K562 (cell line): ENCODE measurements around the gene TECPR2. TPM values are rescaled to one million over a fixed set of nuclear protein-coding genes. Genes with fewer than 3 reads are reported as not detected.

Experiments used
- ATAC-seq: fragments of 200-7000 bp; cut with Tn5 transposase; 3 replicates; pipeline ENCODE4 v1.9.1; 2020; ENCODE audit warnings: moderate library complexity
- BruUV-seq: library from RNA; stranded (reverse); fragments of 400-500 nt; replicated peaks from 2 replicates; lab custom pipeline; 2021; lab: Mats Ljungman, UMichigan
- CTCF ChIA-PET: fragments of 300-600 bp; formaldehyde crosslinking; extraction: SDS; loops from one replicate; lab custom pipeline; 2021; ENCODE audit warnings: low intra/inter-chr PET ratio; lab: Yijun Ruan, JAX
- POLR2A ChIA-PET: fragments of 300-600, 350-650 bp; sonication (Branson Sonifier 250); formaldehyde crosslinking; extraction: SDS; loops from one replicate; lab custom pipeline; 2021; ENCODE audit warnings: antibody characterized with exemption, inconsistent platforms; lab: Yijun Ruan, JAX
- DNase-seq, 4 experiments: peaks; one replicate each; pipeline versions ENCODE4 v3.0.0 to v3.0.0-alpha.2; 2011 to 2018; ENCODE audit warnings: low spot score in 3 of 4, mixed read lengths in 3 of 4; ENCODE audit errors: extremely low read depth in 1 of 4
- FAIRE-seq: peaks from 2 replicates; lab custom pipeline; 2011; peaks lifted over from hg19 to GRCh38; lab: Jason Lieb, UNC
- H2AFZ ChIP-seq: 2 replicates; pipeline ENCODE4 v1.6.0; 2011; ENCODE audit warnings: low read depth, low read length, control low read depth, inconsistent platforms
- H3K27ac ChIP-seq: fragments of 200-600 bp; 3 replicates; pipeline ENCODE4 v1.8.0; 2011; ENCODE audit warnings: low read depth, mild to moderate bottlenecking, control low read depth, inconsistent platforms, low read length, moderate library complexity, mixed read lengths; ENCODE audit errors: extremely low read depth
- H3K27me3 ChIP-seq, 2 experiments: fragments of 300-600 bp in 1 of 2; 2 replicates in 1 of 2; 3 replicates in 1 of 2; pipeline versions ENCODE4 v1.6.0 to v1.8.0; 2011; ENCODE audit warnings: inconsistent platforms in 2 of 2, low read length in 2 of 2, mild to moderate bottlenecking in 1 of 2, mixed read lengths in 1 of 2, moderate library complexity in 1 of 2; ENCODE audit not compliant: control insufficient read depth in 2 of 2, insufficient read depth in 2 of 2
- H3K36me3 ChIP-seq: fragments of 300-600 bp; 3 replicates; pipeline ENCODE4 v1.8.0; 2011; ENCODE audit warnings: mild to moderate bottlenecking, low read length, inconsistent platforms; ENCODE audit not compliant: control insufficient read depth, insufficient read depth
- H3K4me1 ChIP-seq, 2 experiments: fragments of 200-600 bp in 1 of 2; replicated peaks in 1 of 2; 2 replicates in 1 of 2; 3 replicates in 1 of 2; pipeline versions ENCODE4 v1.5.1 to v1.8.0; 2011; ENCODE audit warnings: inconsistent platforms in 2 of 2, low read length in 2 of 2, mild to moderate bottlenecking in 1 of 2, mixed read lengths in 1 of 2, moderate library complexity in 1 of 2; ENCODE audit not compliant: control insufficient read depth in 2 of 2, insufficient read depth in 2 of 2
- H3K4me2 ChIP-seq: 2 replicates; pipeline ENCODE4 v1.6.1; 2011; ENCODE audit warnings: low read length, control low read depth, inconsistent platforms, mixed read lengths; ENCODE audit not compliant: insufficient read depth
- H3K4me3 ChIP-seq: fragments of 200-600 bp; sonication (generic), shearing (Covaris generic); 2 replicates; pipeline ENCODE4 v1.5.1; 2016; ENCODE audit warnings: control low read depth, inconsistent platforms
- H3K79me2 ChIP-seq: fragments of 200-600 bp; 3 replicates; pipeline ENCODE4 v1.8.0; 2011; ENCODE audit warnings: low read length, inconsistent platforms; ENCODE audit not compliant: control insufficient read depth, insufficient read depth
- H3K9ac ChIP-seq, 2 experiments: 2 replicates each; pipeline versions ENCODE4 v1.6.0 to v1.6.1; 2011; ENCODE audit warnings: low read depth in 2 of 2, low read length in 2 of 2, control low read depth in 1 of 2, inconsistent platforms in 1 of 2, mild to moderate bottlenecking in 1 of 2, mixed read lengths in 1 of 2; ENCODE audit not compliant: insufficient read depth in 1 of 2
- H3K9me1 ChIP-seq: one replicate; pipeline ENCODE4 v1.6.0; 2011; ENCODE audit warnings: inconsistent platforms, mild to moderate bottlenecking, low read length, moderate library complexity; ENCODE audit not compliant: control insufficient read depth, insufficient read depth
- H3K9me3 ChIP-seq: replicated peaks from 2 replicates; pipeline ENCODE4 v1.5.1; 2011; ENCODE audit warnings: low read depth, low read length, inconsistent platforms; ENCODE audit not compliant: control insufficient read depth, insufficient read depth
- H4K20me1 ChIP-seq: replicated peaks from 2 replicates; pipeline ENCODE4 v1.6.1; 2011; ENCODE audit warnings: low read length, inconsistent platforms, mixed read lengths; ENCODE audit not compliant: control insufficient read depth, insufficient read depth
- CAMTA2 ChIP-seq: fragments of 250-450 bp; sonication (Bioruptor Pico); conservative IDR thresholded peaks from 2 replicates; pipeline ENCODE4 v1.5.1; 2022
- GTF2A2 ChIP-seq: IDR thresholded peaks from 2 replicates; pipeline ENCODE4 v1.6.1; 2016; ENCODE audit warnings: mild to moderate bottlenecking, missing genetic modification characterization, missing compliant biosample characterization
- ILK ChIP-seq: fragments of 450-650 bp; IDR thresholded peaks from 2 replicates; pipeline ENCODE4 v1.6.1; 2016; ENCODE audit warnings: missing genetic modification characterization, low read depth, mild to moderate bottlenecking, missing compliant biosample characterization, moderate library complexity, borderline replicate concordance
- SMARCA5 ChIP-seq: fragments of 450-650 bp; IDR thresholded peaks from 2 replicates; pipeline ENCODE4 v1.6.1; 2016
- SREBF2 ChIP-seq: sonication (generic); formaldehyde crosslinking; IDR thresholded peaks from 2 replicates; pipeline ENCODE4 v1.4.0; 2020; ENCODE audit warnings: mild to moderate bottlenecking, missing genetic modification reagents
- ZBTB7A ChIP-seq: IDR thresholded peaks from 2 replicates; pipeline ENCODE4 v1.6.1; 2011; ENCODE audit warnings: low read depth, mild to moderate bottlenecking, low read length, moderate library complexity, borderline replicate concordance; ENCODE audit not compliant: control insufficient read depth
- ZNF124 ChIP-seq: sonication (generic); formaldehyde crosslinking; IDR thresholded peaks from 2 replicates; pipeline ENCODE4 v1.8.1; 2022; ENCODE audit warnings: missing genetic modification reagents
- ZNF224 ChIP-seq: sonication (generic); formaldehyde crosslinking; IDR thresholded peaks from 2 replicates; pipeline ENCODE4 v1.8.0; 2022; ENCODE audit warnings: mild to moderate bottlenecking, missing genetic modification reagents
- ZNF263 ChIP-seq: sonication (generic); formaldehyde crosslinking; IDR thresholded peaks from 2 replicates; pipeline ENCODE4 v1.8.0; 2022; ENCODE audit warnings: mild to moderate bottlenecking, missing genetic modification reagents, borderline replicate concordance
- ZNF282 ChIP-seq: sonication (generic); formaldehyde crosslinking; IDR thresholded peaks from 2 replicates; pipeline ENCODE4 v1.8.1; 2023; ENCODE audit warnings: missing genetic modification reagents
- ZNF583 ChIP-seq: fragments of 250-450 bp; sonication (Bioruptor Pico); IDR thresholded peaks from 2 replicates; pipeline ENCODE4 v1.4.0; 2020
- ZNF766 ChIP-seq: fragments of 200-800 bp; sonication (Bioruptor generic); conservative IDR thresholded peaks from 2 replicates; pipeline ENCODE4 v1.6.1; 2016; ENCODE audit warnings: missing genetic modification characterization, missing compliant biosample characterization
- WGBS: fragments of 100-300 bp; shearing (Covaris generic); methylation state at CpG from one replicate; pipeline ENCODE4 v1.1.6; 2016; ENCODE audit warnings: low coverage, mixed read lengths; ENCODE audit not compliant: insufficient coverage; ENCODE audit errors: missing lambda C conversion rate; 5-methylcytosine and 5-hydroxymethylcytosine counted together
- in situ Hi-C: fragments of 300-500 bp; cut with MboI; formaldehyde crosslinking; loops from 4 replicates; pipeline ENCODE4 v1.15.0; 2018; ENCODE audit warnings: inconsistent platforms, mixed read lengths
- intact Hi-C: fragments of 100-400 bp; cut with micrococcal nuclease; formaldehyde crosslinking; loops from 2 replicates; pipeline ENCODE4 v1.14.2; 2022
- polyA plus RNA-seq, 8 experiments: library from polyadenylated mRNA; depleted of rRNA in 4 of 8; stranded (reverse) in 5 of 8; unstranded in 3 of 8; fragments of >200 nt; fragmentation: Nextera tagmentation in 2 of 8; fragmentation: Illumina TruSeq in 1 of 8; extraction: Ambion mirVana in 2 of 8; extraction: Trizol in 1 of 8; gene quantifications; 2 replicates each; pipeline versions ENCODE4 v1.2.1 to v1.2.3, GENCODE V29; 2011 to 2014; ENCODE audit warnings: inconsistent platforms in 1 of 8, missing spikeins in 1 of 8
- total RNA-seq, 7 experiments: library from RNA; depleted of rRNA in 6 of 7; stranded (reverse); fragments of >200 nt in 6 of 7; fragmentation: Illumina TruSeq in 2 of 7; extraction: Trizol in 2 of 7; gene quantifications; 2 replicates each; pipeline versions ENCODE4 v1.2.1 to v1.2.3, GENCODE V29; 2011 to 2021; ENCODE audit warnings: low replicate concordance in 1 of 7
- TF ChIP-seq, protein P1 (sequence below): fragments of 450-650 bp; IDR thresholded peaks from 2 replicates; pipeline ENCODE4 v1.6.1; 2017; ENCODE audit warnings: antibody characterized with exemption, mild to moderate bottlenecking
- TF ChIP-seq, protein P2 (sequence below): sonication (generic); IDR thresholded peaks from 2 replicates; pipeline ENCODE4 v1.6.1; 2016
- TF ChIP-seq, protein P3 (sequence below), 2 experiments: fragments of 450-650 bp; conservative IDR thresholded peaks; 2 replicates each; pipeline ENCODE4 v1.6.1; 2017; ENCODE audit warnings: mild to moderate bottlenecking in 2 of 2, moderate library complexity in 2 of 2

Gene TECPR2
- total and polyA plus RNA-seq, 9 of the 15 experiments (the other 6 are each of a cell fraction or from before 2014, with no cell fraction given): 0.04 to 3.0 (median 0.83) TPM

DNA sequence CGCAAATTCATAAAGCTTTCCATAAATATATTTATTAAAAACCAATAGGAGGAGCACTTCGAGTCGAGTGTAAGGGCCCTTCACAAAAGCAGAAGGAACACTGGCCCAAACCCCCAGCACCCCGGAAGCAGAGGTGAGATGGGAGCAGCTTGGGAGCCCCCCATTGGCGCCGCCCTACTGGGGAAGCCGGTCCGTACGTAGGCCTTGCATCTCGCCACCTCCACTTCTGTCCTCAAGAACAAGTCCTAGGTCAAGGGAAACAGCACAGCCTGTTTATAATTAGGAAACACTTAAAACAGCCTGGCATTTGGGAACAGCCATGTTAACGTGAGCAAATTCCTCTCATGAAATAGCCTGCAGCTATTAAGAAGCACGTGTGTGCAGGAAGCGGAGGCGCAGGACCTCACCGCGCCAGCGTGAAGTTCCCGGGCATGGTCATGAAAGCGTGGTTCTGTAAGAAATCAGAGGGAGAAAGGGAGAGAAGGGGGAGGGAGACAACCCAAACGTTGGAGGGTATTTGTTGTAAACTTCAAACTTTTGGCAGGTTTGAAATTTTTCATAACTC, 139.1 kb downstream of the TECPR2 start:
- no peaks in the 10 kb centered on the region for H4K20me1 ChIP-seq
- H2AFZ ChIP-seq: peak overlapping the region; percentile 42
- intact Hi-C loops (loop anchor here (10.0 kb wide), 1 partner anchor 537 kb away; the partner anchor contains the start of gene DYNC1H1), in situ Hi-C loops (loop anchor here (25.0 kb wide), 1 partner anchor 410 kb away; the partner anchor contains the start of gene AMN)
- H3K9me3 ChIP-seq: no peaks in the 10 kb centered on the region
- H3K9me1 ChIP-seq: no peaks in the 10 kb centered on the region
- no TSS peak for BruUV-seq
- H3K9ac ChIP-seq: 0 out of 4 replicates have a peak overlapping the region, but pooled peaks of 1 of the 2 experiments have one; percentile 29
- peaks cover 30 to 76% of the 10 kb centered on the region in 2 experiments for H3K4me1 ChIP-seq
- FAIRE-seq (peak; percentile 6), DNase-seq (peak; percentile 45 to 57 (median 51)), ATAC-seq (peak; percentile 57)
- H3K36me3 ChIP-seq: peaks cover 17% of the 10 kb centered on the region; the same call in 2 of the 3 replicates
- POLR2A ChIA-PET: interaction anchor here (0.6 to 2.1 kb wide), 2 partner anchors 13 to 16 kb away, joined by 4 to 10 read pairs; no protein-coding TSS in a partner anchor
- no peaks in the 10 kb centered on the region for H3K79me2 ChIP-seq
- CTCF ChIA-PET: no interaction called here
- 69% methylated on average over 15 of the region's 20 CpGs for WGBS
- H3K27ac ChIP-seq: no peak overlapping the region
- no peak overlapping the region for H3K4me3 ChIP-seq
- no peak overlapping the region for H3K4me2 ChIP-seq
- H3K27me3 ChIP-seq: no peaks in the 10 kb centered on the region
- TF ChIP-seq, protein P1, sequence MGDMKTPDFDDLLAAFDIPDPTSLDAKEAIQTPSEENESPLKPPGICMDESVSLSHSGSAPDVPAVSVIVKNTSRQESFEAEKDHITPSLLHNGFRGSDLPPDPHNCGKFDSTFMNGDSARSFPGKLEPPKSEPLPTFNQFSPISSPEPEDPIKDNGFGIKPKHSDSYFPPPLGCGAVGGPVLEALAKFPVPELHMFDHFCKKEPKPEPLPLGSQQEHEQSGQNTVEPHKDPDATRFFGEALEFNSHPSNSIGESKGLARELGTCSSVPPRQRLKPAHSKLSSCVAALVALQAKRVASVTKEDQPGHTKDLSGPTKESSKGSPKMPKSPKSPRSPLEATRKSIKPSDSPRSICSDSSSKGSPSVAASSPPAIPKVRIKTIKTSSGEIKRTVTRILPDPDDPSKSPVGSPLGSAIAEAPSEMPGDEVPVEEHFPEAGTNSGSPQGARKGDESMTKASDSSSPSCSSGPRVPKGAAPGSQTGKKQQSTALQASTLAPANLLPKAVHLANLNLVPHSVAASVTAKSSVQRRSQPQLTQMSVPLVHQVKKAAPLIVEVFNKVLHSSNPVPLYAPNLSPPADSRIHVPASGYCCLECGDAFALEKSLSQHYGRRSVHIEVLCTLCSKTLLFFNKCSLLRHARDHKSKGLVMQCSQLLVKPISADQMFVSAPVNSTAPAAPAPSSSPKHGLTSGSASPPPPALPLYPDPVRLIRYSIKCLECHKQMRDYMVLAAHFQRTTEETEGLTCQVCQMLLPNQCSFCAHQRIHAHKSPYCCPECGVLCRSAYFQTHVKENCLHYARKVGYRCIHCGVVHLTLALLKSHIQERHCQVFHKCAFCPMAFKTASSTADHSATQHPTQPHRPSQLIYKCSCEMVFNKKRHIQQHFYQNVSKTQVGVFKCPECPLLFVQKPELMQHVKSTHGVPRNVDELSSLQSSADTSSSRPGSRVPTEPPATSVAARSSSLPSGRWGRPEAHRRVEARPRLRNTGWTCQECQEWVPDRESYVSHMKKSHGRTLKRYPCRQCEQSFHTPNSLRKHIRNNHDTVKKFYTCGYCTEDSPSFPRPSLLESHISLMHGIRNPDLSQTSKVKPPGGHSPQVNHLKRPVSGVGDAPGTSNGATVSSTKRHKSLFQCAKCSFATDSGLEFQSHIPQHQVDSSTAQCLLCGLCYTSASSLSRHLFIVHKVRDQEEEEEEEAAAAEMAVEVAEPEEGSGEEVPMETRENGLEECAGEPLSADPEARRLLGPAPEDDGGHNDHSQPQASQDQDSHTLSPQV: 0 out of 2 replicates have a peak, but pooled peaks have one; percentile 56
- TF ChIP-seq ZBTB7A (peak; percentile 47; the same call in 1 of the 2 replicates), ZNF766 (CRISPR knock-in tag) (no peak), ZNF282 (CRISPR knock-in tag) (no peak), CAMTA2 (CRISPR knock-in tag) (no peak), GTF2A2 (no peak), ILK (tag) (no peak), SMARCA5 (no peak), ZNF263 (CRISPR knock-in tag) (no peak), ZNF224 (CRISPR knock-in tag) (no peak), ZNF583 (CRISPR knock-in tag) (no peak), SREBF2 (CRISPR knock-in tag) (no peak), ZNF124 (no peak)
- TF ChIP-seq, protein P2, sequence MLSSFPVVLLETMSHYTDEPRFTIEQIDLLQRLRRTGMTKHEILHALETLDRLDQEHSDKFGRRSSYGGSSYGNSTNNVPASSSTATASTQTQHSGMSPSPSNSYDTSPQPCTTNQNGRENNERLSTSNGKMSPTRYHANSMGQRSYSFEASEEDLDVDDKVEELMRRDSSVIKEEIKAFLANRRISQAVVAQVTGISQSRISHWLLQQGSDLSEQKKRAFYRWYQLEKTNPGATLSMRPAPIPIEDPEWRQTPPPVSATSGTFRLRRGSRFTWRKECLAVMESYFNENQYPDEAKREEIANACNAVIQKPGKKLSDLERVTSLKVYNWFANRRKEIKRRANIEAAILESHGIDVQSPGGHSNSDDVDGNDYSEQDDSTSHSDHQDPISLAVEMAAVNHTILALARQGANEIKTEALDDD: no peak
- TF ChIP-seq, protein P3, sequence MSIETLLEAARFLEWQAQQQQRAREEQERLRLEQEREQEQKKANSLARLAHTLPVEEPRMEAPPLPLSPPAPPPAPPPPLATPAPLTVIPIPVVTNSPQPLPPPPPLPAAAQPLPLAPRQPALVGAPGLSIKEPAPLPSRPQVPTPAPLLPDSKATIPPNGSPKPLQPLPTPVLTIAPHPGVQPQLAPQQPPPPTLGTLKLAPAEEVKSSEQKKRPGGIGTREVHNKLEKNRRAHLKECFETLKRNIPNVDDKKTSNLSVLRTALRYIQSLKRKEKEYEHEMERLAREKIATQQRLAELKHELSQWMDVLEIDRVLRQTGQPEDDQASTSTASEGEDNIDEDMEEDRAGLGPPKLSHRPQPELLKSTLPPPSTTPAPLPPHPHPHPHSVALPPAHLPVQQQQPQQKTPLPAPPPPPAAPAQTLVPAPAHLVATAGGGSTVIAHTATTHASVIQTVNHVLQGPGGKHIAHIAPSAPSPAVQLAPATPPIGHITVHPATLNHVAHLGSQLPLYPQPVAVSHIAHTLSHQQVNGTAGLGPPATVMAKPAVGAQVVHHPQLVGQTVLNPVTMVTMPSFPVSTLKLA (conservative IDR thresholded peaks at IDR 0.05): no peak
